Activated B cell treated with CpG ODN at 0.5 μM for 24 hours (primary cell): ENCODE results near the gene DENND5A. TPM values are rescaled to one million over a fixed set of nuclear protein-coding genes. Genes with fewer than 3 reads are reported as not detected.

Experiments
- ATAC-seq: fragments of 200-7000 bp; cut with Tn5 transposase; one replicate; pipeline ENCODE4 v1.10.0; 2021; ENCODE audit warnings: low read depth, mild to moderate bottlenecking, moderate library complexity
- CTCF ChIA-PET: fragments of 350-600 bp; sonication (Branson Sonifier 250); formaldehyde crosslinking; loops from one replicate; lab custom pipeline; 2021; ENCODE audit warnings: antibody characterized with exemption; lab: Charles Lee
- POLR2A ChIA-PET: fragments of 350-600 bp; sonication (Branson Sonifier 250); formaldehyde crosslinking; loops from one replicate; lab custom pipeline; 2021; ENCODE audit warnings: antibody characterized with exemption; lab: Charles Lee
- DNase-seq: peaks from one replicate; pipeline ENCODE4 v3.0.0; 2022
- H3K27ac Mint-ChIP-seq: one replicate; pipeline ENCODE4 v1.8.0; 2020; ENCODE audit warnings: mixed read lengths
- H3K27me3 Mint-ChIP-seq: one replicate; pipeline ENCODE4 v1.8.0; 2021; ENCODE audit warnings: mixed read lengths
- H3K36me3 Mint-ChIP-seq: one replicate; pipeline ENCODE4 v1.8.0; 2021; ENCODE audit warnings: low read depth, mixed read lengths
- H3K4me1 Mint-ChIP-seq: one replicate; pipeline ENCODE4 v1.8.0; 2021; ENCODE audit warnings: mixed read lengths
- H3K4me3 Mint-ChIP-seq: one replicate; pipeline ENCODE4 v1.8.0; 2020; ENCODE audit warnings: mild to moderate bottlenecking, mixed read lengths
- H3K9me3 Mint-ChIP-seq: one replicate; pipeline ENCODE4 v1.8.0; 2020; ENCODE audit warnings: mixed read lengths
- CTCF ChIP-seq: fragments of 200-600 bp; IDR thresholded peaks from one replicate; pipeline ENCODE4 v1.8.0; 2022; ENCODE audit warnings: antibody characterized with exemption, mild to moderate bottlenecking
- intact Hi-C: fragments of 100-400 bp; cut with micrococcal nuclease; formaldehyde crosslinking; loops from one replicate; pipeline ENCODE4 v1.15.1; 2024
- total RNA-seq: library from RNA; stranded (reverse); gene quantifications from 2 replicates; pipeline ENCODE4 v1.2.3, GENCODE V29; 2022

The DENND5A gene
- total RNA-seq, 1 donor from 2014 or later = 24.4 TPM

- intact Hi-C loops = no loop called here
- DNase-seq (no peak), ATAC-seq (peak; percentile 54)
- POLR2A ChIA-PET = interaction anchor here (1.4 to 1.9 kb wide), 2 partner anchors 17 to 180 kb away, joined by 5 to 7 read pairs; partner anchors contain the start of gene ZNF143
- peaks cover 26% of the 10 kb centered on the region for H3K36me3 Mint-ChIP-seq
- no peak for TF ChIP-seq CTCF
- H3K27ac Mint-ChIP-seq = peak overlapping the region; percentile 63
- H3K4me1 Mint-ChIP-seq = peaks cover 9% of the 10 kb centered on the region
- H3K4me3 Mint-ChIP-seq = no peak overlapping the region
- CTCF ChIA-PET = interaction anchor here (0.8 to 1.3 kb wide), 4 partner anchors 9 to 226 kb away, joined by 3 read pairs; no protein-coding TSS in a partner anchor
- no peaks in the 10 kb centered on the region for H3K27me3 Mint-ChIP-seq
- no peaks in the 10 kb centered on the region for H3K9me3 Mint-ChIP-seq
Observed at GRCh38 chr11:9280655-9281301, 15.6 kb upstream of the DENND5A start.

- H3K27me3 Mint-ChIP-seq = no peaks in the 10 kb centered on the region
- no peak for TF ChIP-seq CTCF
- no peak overlapping the region for H3K4me3 Mint-ChIP-seq
- intact Hi-C loops = loop anchor here (5.0 kb wide), 1 partner anchor 230 kb away; no protein-coding TSS in a partner anchor
- H3K9me3 Mint-ChIP-seq = no peaks in the 10 kb centered on the region
- ChIA-PET CTCF (no interaction called here), POLR2A (no interaction called here)
- no peak overlapping the region for H3K27ac Mint-ChIP-seq
- peaks cover 11% of the 10 kb centered on the region for H3K36me3 Mint-ChIP-seq
- DNase-seq = no peak
- ATAC-seq = no peak
- peaks cover 9% of the 10 kb centered on the region for H3K4me1 Mint-ChIP-seq
Observed at GRCh38 chr11:9277176-9277575, 12.0 kb upstream of the DENND5A start.

- no peak for DNase-seq
- ATAC-seq = no peak
- ChIA-PET CTCF (no interaction called here), POLR2A (interaction anchor here (0.5 kb wide), 1 partner anchor 97 kb away, joined by 3 read pairs; no protein-coding TSS in a partner anchor)
- H3K27me3 Mint-ChIP-seq = no peaks in the 10 kb centered on the region
- H3K9me3 Mint-ChIP-seq = no peaks in the 10 kb centered on the region
- H3K36me3 Mint-ChIP-seq = peaks cover 10% of the 10 kb centered on the region
- H3K27ac Mint-ChIP-seq = no peak overlapping the region
- H3K4me3 Mint-ChIP-seq = no peak overlapping the region
- no peak for TF ChIP-seq CTCF
- H3K4me1 Mint-ChIP-seq = peaks cover 9% of the 10 kb centered on the region
- intact Hi-C loops = loop anchor here (5.0 kb wide), 1 partner anchor 231 kb away; no protein-coding TSS in a partner anchor
Observed at GRCh38 chr11:9276571-9276970, 11.4 kb upstream of the DENND5A start.

- intact Hi-C loops = loop anchor here (5.0 kb wide), 1 partner anchor 233 kb away; no protein-coding TSS in a partner anchor
- TF ChIP-seq CTCF = no peak
- no peaks in the 10 kb centered on the region for H3K4me1 Mint-ChIP-seq
- H3K27ac Mint-ChIP-seq = no peak overlapping the region
- H3K27me3 Mint-ChIP-seq = no peaks in the 10 kb centered on the region
- CTCF ChIA-PET = no interaction called here
- POLR2A ChIA-PET = no interaction called here
- no peak for ATAC-seq
- DNase-seq = no peak
- no peaks in the 10 kb centered on the region for H3K9me3 Mint-ChIP-seq
- H3K4me3 Mint-ChIP-seq = no peak overlapping the region
- H3K36me3 Mint-ChIP-seq = peaks cover 2% of the 10 kb centered on the region
Observed at GRCh38 chr11:9274499-9275258, 9.5 kb upstream of the DENND5A start.
